Measurements from ENCODE around the gene CAPN15.

CAPN15 gene

GRCh38 chr16:526181-527014 is 1.1 kb upstream of the CAPN15 start:
- no peak for DNase-seq

- no peak for DNase-seq
These were observed 849 bp downstream of the CAPN15 start for GRCh38 chr16:528111-529011.

- DNase-seq, result peak; percentile 17
These were observed 1.6 kb downstream of the CAPN15 start for GRCh38 chr16:529012-529575.

DNA sequence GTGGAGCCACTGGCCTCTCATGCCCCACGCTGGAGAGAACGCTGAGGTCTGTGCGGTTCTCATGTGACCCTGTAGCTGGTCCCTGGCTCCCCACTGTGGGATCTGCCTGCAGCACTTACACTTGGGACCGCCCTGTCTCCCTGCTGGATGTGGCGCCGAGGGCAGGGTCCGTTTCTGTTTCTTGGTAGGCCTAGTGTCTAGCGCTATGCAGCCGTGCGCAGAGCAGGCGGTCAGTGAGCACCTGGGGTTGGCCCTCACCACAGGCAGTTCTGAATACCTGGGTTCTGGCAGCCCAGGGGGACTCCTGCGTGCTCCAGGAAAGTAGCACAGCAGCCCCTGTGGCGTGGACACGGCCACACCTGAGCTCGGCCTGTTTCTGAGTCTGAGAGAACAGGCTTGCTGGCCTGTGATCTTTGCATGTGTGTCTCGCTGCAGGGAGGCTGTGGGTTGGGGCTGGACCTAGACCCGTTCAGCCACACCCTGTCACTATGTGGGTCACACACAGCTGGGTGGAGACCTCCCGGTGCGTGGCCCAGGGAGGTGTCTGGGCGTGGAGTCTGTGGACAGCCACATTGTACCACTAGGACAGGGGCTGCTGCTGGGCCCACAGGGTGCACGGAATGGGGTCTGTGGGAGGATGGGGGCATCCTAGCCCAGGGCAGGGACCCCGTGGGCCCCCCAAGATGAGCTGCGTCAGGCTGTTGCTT is 2.8 kb downstream of the CAPN15 start:
- no peak for DNase-seq

- no peak for DNase-seq
These were observed 4.1 kb downstream of the CAPN15 start for GRCh38 chr16:531494-532125.

- no peak for DNase-seq
These were observed 6.0 kb downstream of the CAPN15 start for GRCh38 chr16:533391-534123.

DNA sequence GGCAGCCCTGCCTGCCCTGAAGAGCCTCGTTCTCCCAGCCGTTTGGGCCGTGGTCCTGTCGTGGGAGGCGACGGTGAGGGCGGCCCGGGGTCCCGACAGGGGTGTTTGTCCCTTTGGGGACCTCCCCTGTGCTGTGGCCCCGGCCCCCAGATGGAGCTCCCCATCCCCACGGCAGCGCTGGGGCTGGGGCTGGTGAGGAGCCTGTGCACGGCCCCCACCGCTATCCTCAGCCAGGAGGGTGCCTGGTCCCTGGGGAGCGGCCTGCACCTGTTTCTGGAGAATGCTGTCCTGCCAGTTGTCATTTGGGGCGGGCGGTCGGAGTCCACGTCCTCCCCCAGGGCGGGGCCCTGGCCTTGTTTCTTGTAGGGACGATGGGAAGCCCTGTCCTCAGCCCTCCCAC is 6.6 kb downstream of the CAPN15 start:
- DNase-seq, result no peak

DNA sequence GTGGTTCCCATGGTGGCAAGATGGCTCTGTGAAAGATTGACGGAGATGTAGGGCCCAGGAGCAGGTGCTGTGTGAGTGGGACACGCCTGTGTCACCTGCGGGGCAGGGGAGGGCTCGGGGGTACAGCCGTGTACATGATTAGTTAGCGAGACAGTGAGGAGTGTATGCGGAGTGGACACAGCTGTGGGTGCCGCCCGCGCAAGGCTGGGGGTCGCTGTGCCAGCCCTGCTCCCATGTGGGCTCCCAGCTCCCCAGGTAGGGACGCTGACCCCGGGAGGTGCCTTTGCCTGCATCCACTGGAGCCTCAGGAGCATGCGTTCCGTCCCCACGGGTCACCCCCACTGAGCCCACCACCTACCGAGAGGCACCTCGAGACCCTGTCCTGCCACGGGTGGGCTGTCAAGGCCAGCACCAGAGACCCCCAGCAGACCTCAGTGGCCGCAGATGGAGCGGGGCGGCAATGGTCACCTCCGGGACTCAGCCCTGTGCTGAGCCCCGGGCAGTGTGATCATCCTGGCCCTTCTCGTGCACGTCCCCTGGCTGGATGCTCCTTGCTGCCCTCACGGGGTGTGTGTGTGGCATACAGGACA is 7.4 kb downstream of the CAPN15 start:
- DNase-seq, result no peak

DNA sequence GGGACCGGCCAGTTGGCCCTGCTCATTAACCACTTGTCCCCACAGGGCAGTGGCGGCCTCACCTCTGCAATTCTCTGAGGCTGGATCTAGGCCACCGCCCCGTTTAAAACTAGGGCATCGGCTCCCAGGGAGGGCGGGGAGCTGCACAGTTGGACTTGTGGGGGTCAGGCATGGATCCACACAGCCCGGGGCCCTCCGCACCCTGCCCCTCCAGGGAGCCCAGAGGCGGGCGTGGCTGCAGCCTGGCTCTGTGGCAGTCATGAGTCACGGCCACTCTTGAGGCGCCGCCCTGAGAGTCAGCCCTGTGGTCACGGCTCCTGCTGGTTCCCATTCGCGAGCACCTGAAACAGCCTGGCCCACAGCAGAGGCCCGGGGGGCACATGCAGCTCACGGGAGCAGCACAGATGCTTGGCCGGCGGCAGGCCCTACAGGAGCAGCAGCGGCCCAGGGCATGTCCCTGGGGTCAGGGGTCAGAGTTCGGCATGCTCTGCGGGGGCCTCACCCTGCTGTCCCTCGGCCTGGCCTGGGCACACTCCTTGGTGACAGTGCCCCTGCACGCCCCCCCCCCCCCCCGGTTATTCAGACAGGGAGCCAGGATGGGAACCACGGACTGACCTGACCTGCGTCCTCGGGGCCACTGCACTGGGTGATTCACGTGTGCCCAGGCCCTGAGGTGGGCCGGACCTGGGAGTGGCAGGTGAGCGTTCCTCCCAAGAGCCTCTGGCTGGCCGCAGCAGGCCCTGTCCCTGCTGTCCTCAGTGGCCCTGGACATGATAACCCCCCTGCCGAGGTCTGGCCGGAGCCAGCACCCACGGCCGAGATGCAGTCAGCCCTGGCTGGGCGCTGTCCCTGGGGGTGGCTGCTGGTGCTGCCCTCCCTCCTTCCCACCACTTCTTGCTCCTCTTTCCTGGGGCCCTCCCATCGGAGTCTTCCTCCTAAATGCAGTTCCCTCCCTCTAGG is 8.2 kb downstream of the CAPN15 start:
- no peak for DNase-seq

DNA sequence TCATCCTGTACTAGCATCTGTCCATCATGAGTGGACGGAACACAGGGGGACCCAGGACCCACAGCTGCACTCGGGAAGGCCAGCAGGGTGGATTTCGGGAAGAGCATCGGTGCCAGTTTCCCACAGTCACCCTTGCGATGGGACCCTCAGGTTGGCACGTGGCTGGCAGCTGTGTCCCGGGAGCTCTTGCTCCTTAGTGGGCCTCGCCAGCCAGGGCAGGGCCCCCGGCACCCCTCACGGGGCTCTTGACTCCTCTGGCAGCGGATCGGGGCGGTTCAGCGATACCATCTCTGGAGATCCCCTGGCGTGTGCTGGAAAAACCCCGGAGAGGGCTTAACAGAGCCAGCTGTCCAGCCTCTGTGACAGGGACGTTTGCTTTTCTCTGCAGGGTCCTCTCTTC is 9.2 kb downstream of the CAPN15 start:
- no peak for DNase-seq

DNA sequence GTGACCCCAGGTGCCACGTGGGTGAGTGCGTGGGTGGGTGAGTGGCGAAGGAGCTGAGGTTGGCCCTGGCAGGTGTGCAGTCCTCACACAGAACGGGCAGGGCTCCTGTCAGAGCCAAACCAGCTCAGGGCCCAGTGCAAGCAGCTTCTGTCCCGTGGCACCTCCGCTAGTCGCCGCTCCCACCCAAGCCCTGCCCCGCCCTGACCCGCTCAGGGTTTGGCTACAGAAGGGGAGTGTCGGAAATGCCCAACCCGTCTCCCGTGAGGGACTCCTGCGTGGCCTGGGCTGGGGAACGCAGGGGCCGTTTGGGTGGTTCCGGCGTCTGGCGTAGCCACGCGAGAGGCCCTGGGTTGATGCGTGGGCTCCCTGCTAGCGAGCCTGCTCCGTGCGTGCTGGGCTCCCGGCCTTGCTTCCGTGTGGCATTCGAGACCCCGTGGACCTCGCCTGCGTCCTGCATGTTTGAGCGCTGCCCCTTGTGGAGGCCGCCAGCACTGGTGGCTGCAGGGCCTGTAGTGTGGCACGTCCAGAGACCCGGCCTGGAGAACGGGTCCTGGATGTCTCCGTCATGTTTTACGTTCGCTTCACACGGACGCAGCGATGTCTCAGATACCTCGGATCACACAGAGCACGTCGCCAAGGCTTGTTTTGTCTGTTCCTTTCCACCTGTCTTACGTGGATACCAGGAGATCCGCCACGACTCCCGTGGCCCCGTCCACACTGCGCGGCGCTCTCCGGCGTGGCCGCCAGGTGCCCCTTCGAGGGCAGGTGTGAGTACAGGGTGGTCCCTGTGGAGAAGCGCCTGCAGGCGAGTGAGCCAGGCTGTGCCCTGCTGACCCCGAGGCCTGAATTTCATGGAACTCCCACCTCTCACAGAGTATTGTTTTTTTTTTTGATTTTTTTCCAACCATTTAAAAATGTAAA is 10.2 kb downstream of the CAPN15 start:
- DNase-seq, result no peak

GRCh38 chr16:539901-540530 is 12.5 kb downstream of the CAPN15 start:
- no peak for DNase-seq

DNA sequence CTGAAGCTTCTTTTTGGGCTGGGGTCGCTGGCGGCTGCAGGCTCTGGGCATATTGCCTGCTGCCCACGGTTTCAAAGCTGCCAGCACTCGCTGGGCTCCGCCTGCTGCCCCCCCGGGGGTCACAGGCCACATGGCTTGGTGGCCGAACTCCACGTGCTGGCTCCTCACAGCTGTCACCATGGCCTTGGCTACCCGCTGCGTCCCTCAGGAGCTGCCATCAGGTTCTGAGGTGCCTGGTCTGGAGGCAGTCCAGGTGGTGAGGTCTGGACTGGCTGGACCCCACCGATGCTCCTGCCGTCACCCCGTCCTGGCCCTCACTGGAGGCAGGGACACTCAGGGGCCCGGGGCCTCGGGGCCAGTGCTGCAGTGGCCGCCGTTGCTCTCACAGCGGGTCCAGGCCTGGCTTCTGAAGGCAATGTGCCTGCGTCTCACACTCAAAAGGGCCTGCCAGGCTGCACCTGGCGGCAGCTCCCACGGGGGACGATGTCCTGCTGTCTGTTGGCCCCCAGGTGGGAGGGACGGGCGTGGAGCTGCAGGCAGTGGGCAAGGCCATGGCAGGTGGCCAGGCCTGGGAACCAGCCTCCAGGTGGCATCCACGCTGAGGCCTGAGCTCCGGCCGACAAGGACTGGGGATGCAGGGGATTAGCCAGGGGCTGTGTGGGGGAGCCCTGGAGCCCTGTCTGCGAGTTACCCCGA is 13.3 kb downstream of the CAPN15 start:
- DNase-seq, result no peak

GRCh38 chr16:543301-544164 is 16.0 kb downstream of the CAPN15 start:
- DNase-seq, result no peak

- no peak for DNase-seq
These were observed 17.0 kb downstream of the CAPN15 start for GRCh38 chr16:544517-544916.

DNA sequence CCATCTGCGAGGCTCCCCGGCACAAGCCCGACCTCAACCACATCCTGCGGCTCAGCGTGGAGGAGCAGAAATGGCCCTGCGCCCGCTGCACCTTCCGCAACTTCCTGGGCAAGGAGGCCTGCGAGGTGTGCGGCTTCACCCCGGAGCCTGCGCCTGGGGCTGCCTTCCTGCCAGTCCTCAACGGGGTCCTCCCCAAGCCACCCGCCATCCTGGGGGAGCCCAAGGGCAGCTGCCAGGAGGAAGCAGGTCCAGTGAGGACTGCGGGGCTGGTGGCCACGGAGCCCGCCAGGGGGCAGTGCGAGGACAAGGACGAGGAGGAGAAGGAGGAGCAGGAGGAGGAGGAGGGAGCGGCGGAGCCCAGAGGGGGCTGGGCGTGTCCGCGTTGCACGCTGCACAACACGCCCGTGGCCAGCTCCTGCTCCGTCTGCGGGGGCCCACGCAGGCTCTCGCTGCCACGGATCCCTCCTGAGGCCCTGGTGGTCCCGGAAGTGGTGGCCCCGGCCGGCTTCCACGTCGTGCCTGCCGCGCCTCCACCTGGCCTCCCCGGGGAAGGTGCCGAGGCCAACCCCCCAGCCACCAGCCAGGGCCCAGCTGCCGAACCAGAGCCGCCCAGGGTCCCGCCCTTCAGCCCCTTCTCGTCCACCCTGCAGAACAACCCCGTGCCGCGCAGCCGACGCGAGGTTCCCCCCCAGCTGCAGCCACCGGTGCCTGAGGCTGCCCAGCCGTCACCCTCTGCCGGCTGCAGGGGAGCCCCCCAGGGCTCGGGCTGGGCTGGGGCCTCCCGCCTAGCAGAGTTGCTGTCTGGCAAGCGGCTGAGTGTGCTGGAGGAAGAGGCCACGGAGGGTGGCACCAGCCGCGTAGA is 19.6 kb downstream of the CAPN15 start:
- no peak for DNase-seq

Data from NK-92 treated with Interleukin-12 subunit alpha and Interleukin-12 subunit beta, amount 100 ng/mL, for 24 hours (cell line).